Measurements from ENCODE around the gene ITGBL1. TPM values are rescaled to one million over a fixed set of nuclear protein-coding genes. Genes with fewer than 3 reads are reported as not detected.

The ITGBL1 gene
- total and polyA plus RNA-seq, 2 of the 8 experiments (the other 6 are each of a cell fraction or from before 2014, with no cell fraction given): not detected

GRCh38 chr13:101567841-101568240, 115.4 kb downstream of the ITGBL1 start:
- no peak overlapping the region for H3K56ac ChIP-seq (replicated peaks; ENCODE audit: insufficient read length, low read depth, low read length)
- H3K36me3 ChIP-seq (ENCODE audit: control insufficient read depth in 2 of 4, insufficient read depth in 4 of 4, low read length in 3 of 4): no peaks in the 10 kb centered on the region
- no peak overlapping the region for H2BK120ac ChIP-seq (replicated peaks; ENCODE audit: low read depth, low read length)
- H3K9ac ChIP-seq (replicated peaks in 1 of 4; ENCODE audit: extremely low read depth in 1 of 4, low read depth in 3 of 4, low read length in 3 of 4): no peak overlapping the region
- H3K9me3 ChIP-seq (ENCODE audit: insufficient read depth in 2 of 2, low read depth in 1 of 2, low read length in 1 of 2): no peaks in the 10 kb centered on the region
- no peaks in the 10 kb centered on the region for H3K23me2 ChIP-seq (ENCODE audit: low read depth, low read length)
- no peak overlapping the region for H3K23ac ChIP-seq (ENCODE audit: insufficient read length)
- no peak overlapping the region for H3K14ac ChIP-seq (ENCODE audit: insufficient read length)
- no peak for FAIRE-seq
- H3K4me1 ChIP-seq (replicated peaks in 1 of 4; ENCODE audit: control insufficient read depth in 3 of 4, insufficient read depth in 4 of 4, low read length in 3 of 4): no peaks in the 10 kb centered on the region
- no peaks in the 10 kb centered on the region for H3K79me2 ChIP-seq (ENCODE audit: control insufficient read depth in 1 of 2, insufficient read depth in 2 of 2, low read length in 2 of 2)
- no peak overlapping the region for H4K5ac ChIP-seq (ENCODE audit: insufficient read length, low read depth, low read length)
- no peak for DNase-seq (ENCODE audit: low read depth in 1 of 2, low spot score in 2 of 2)
- H4K91ac ChIP-seq (replicated peaks; ENCODE audit: insufficient read length, low read length): no peak overlapping the region
- H2AK5ac ChIP-seq (ENCODE audit: low read depth, low read length): no peak overlapping the region
- ChIA-PET CTCF (ENCODE audit: partially characterized antibody) (interaction anchor here (0.7 kb wide), 1 partner anchor 54 kb away, joined by 3 read pairs; no protein-coding TSS in a partner anchor), POLR2A (ENCODE audit: partially characterized antibody) (no interaction called here)
- no peak overlapping the region for H4K8ac ChIP-seq (ENCODE audit: extremely low read depth, insufficient read depth, low read length)
- no peak overlapping the region for H2BK20ac ChIP-seq (ENCODE audit: low read length)
- H4K20me1 ChIP-seq (replicated peaks in 1 of 2; ENCODE audit: control insufficient read depth in 1 of 2, insufficient read depth in 2 of 2, low read length in 2 of 2): no peaks in the 10 kb centered on the region
- no peaks in the 10 kb centered on the region for H3K27me3 ChIP-seq (replicated peaks in 1 of 4; ENCODE audit: control insufficient read depth in 3 of 4, extremely low read depth in 1 of 4, insufficient read depth in 3 of 4, low read length in 3 of 4)
- TF ChIP-seq EP300 (IDR thresholded peaks at IDR 0.05; ENCODE audit: borderline replicate concordance in 1 of 2, low read depth in 2 of 2, low read length in 2 of 2) (no peak), SRF (IDR thresholded peaks at IDR 0.05; ENCODE audit: low read depth, low read length) (no peak), CTCF (IDR thresholded peaks at IDR 0.05; ENCODE audit: control extremely low read depth in 1 of 3, insufficient read depth in 1 of 3, low read depth in 1 of 3, low read length in 3 of 3) (no peak), RAD21 (IDR thresholded peaks at IDR 0.05 in 1 of 2, conservative IDR thresholded peaks at IDR 0.05 in 1 of 2; ENCODE audit: low read depth in 2 of 2, low read length in 2 of 2) (no peak), CBX8 (IDR thresholded peaks at IDR 0.05; ENCODE audit: borderline replicate concordance, low read depth, low read length) (no peak), TAF1 (IDR thresholded peaks at IDR 0.05; ENCODE audit: low read depth, low read length) (no peak), JUND (IDR thresholded peaks at IDR 0.05; ENCODE audit: low read length) (no peak), E2F6 (IDR thresholded peaks at IDR 0.05) (no peak), KDM4A (IDR thresholded peaks at IDR 0.05; ENCODE audit: low read depth, low read length, severe bottlenecking) (no peak), ZNF274 (IDR thresholded peaks at IDR 0.05; ENCODE audit: borderline replicate concordance, extremely low read depth, low read length) (no peak)
- no peak overlapping the region for H3K4me2 ChIP-seq (ENCODE audit: insufficient read depth in 1 of 2, low read depth in 2 of 2, low read length in 2 of 2)
- no peak overlapping the region for H3K27ac ChIP-seq (ENCODE audit: low read depth, low read length)
- no peak overlapping the region for H2BK5ac ChIP-seq (ENCODE audit: low read depth, low read length)
- no peak overlapping the region for H3K4ac ChIP-seq (replicated peaks; ENCODE audit: insufficient read length, low read depth, low read length)
- no peak overlapping the region for H2BK12ac ChIP-seq (ENCODE audit: low read depth, low read length)
- H2AFZ ChIP-seq (ENCODE audit: low read length): no peak overlapping the region
- H2BK15ac ChIP-seq (ENCODE audit: low read length): no peak overlapping the region
- no peaks in the 10 kb centered on the region for H3K79me1 ChIP-seq (ENCODE audit: low read depth, low read length)
- H3K18ac ChIP-seq (ENCODE audit: extremely low read depth, low read length): no peak overlapping the region
- H3K4me3 ChIP-seq (ENCODE audit: extremely low read depth in 1 of 4, insufficient read depth in 2 of 4, low read depth in 3 of 4, low read length in 4 of 4): no peak overlapping the region
- WGBS, 2 experiments (ENCODE audit: extremely low coverage in 1 of 2, insufficient coverage in 1 of 2, insufficient read length in 1 of 2, insufficient replicate concordance in 2 of 2, low coverage in 1 of 2, low lambda C conversion rate in 2 of 2, missing lambda C conversion rate in 1 of 2): 95 to 100% methylated on average over 1 to 4 of the region's 4 CpGs
